HEK293 (cell line): ENCODE results near the gene ZDHHC3.
A peak's percentile ranks its signal among the peaks of the same experiment; 100 is the strongest.

ENCODE experiments used
- CTCF ChIA-PET: fragments of 350-600 bp; formaldehyde crosslinking; extraction: SDS; loops from one replicate; lab custom pipeline; 2021; ENCODE audit warnings: antibody characterized with exemption; lab: Yijun Ruan, JAX
- POLR2A ChIA-PET: fragments of 300-600 bp; formaldehyde crosslinking; extraction: SDS; loops from one replicate; lab custom pipeline; 2020; ENCODE audit warnings: antibody characterized with exemption, inconsistent platforms; lab: Yijun Ruan, JAX
- H3K27ac ChIP-seq: fragments of 200-500 bp; sonication (Bioruptor generic); 2 replicates; pipeline ENCODE4 v1.5.1; 2014; ENCODE audit warnings: low read depth, low read length, control low read depth, inconsistent platforms; ENCODE audit errors: extremely low read depth
- H3K36me3 ChIP-seq, 2 experiments: fragments of 200-500 bp in 1 of 2; sonication (Bioruptor generic) in 1 of 2; 1 replicate in 1 of 2; 2 replicates in 1 of 2; pipeline ENCODE4 v1.5.1; 2014 to 2017; ENCODE audit warnings: inconsistent platforms in 2 of 2, low read length in 2 of 2; ENCODE audit not compliant: control insufficient read depth in 2 of 2, insufficient read depth in 1 of 2
- H3K4me1 ChIP-seq: fragments of 200-500 bp; sonication (Bioruptor generic); 2 replicates; pipeline ENCODE4 v1.5.1; 2014; ENCODE audit warnings: mild to moderate bottlenecking, low read length, inconsistent platforms; ENCODE audit not compliant: control insufficient read depth, insufficient read depth
- H3K4me3 ChIP-seq: 2 replicates; pipeline ENCODE4 v1.5.1; 2011; ENCODE audit warnings: low read depth, mild to moderate bottlenecking, control low read depth, low read length, moderate library complexity
- H3K9me3 ChIP-seq: fragments of 200-500 bp; sonication (Bioruptor generic); 2 replicates; pipeline ENCODE4 v1.5.1; 2014; ENCODE audit warnings: low read depth, low read length, inconsistent platforms; ENCODE audit not compliant: control insufficient read depth, insufficient read depth
- KLF7 ChIP-seq: fragments of 450-650 bp; formaldehyde crosslinking; IDR thresholded peaks from 2 replicates; pipeline ENCODE4 v1.5.1; 2016; ENCODE audit warnings: missing biosample characterization, missing genetic modification characterization, borderline replicate concordance
- KLF9 ChIP-seq: fragments of 450-650 bp; formaldehyde crosslinking; IDR thresholded peaks from 2 replicates; pipeline ENCODE4 v1.5.1; 2016; ENCODE audit warnings: missing biosample characterization, missing genetic modification characterization, low read depth
- YY2 ChIP-seq: fragments of 450-650 bp; formaldehyde crosslinking; IDR thresholded peaks from 2 replicates; pipeline ENCODE4 v1.5.1; 2016; ENCODE audit warnings: missing biosample characterization, missing genetic modification characterization
- ZBTB48 ChIP-seq: fragments of 450-650 bp; formaldehyde crosslinking; IDR thresholded peaks from 2 replicates; pipeline ENCODE4 v1.5.1; 2016; ENCODE audit warnings: missing biosample characterization, missing genetic modification characterization
- ZBTB8A ChIP-seq: fragments of 450-650 bp; formaldehyde crosslinking; IDR thresholded peaks from 2 replicates; pipeline ENCODE4 v1.5.1; 2016; ENCODE audit warnings: missing biosample characterization, missing genetic modification characterization
- ZFP69B ChIP-seq: fragments of 450-650 bp; formaldehyde crosslinking; IDR thresholded peaks from 2 replicates; pipeline ENCODE4 v1.5.1; 2016; ENCODE audit warnings: missing biosample characterization, missing genetic modification characterization
- ZNF16 ChIP-seq: fragments of 450-650 bp; formaldehyde crosslinking; IDR thresholded peaks from 2 replicates; pipeline ENCODE4 v1.5.1; 2016; ENCODE audit warnings: low read depth, missing biosample characterization, missing genetic modification characterization
- ZNF184 ChIP-seq: fragments of 450-650 bp; IDR thresholded peaks from 2 replicates; pipeline ENCODE4 v1.5.1; 2018; ENCODE audit warnings: missing biosample characterization, mild to moderate bottlenecking, missing genetic modification characterization
- ZNF2 ChIP-seq: fragments of 450-650 bp; formaldehyde crosslinking; IDR thresholded peaks from 2 replicates; pipeline ENCODE4 v1.5.1; 2016; ENCODE audit warnings: missing biosample characterization, missing genetic modification characterization
- ZNF211 ChIP-seq: fragments of 450-650 bp; formaldehyde crosslinking; IDR thresholded peaks from 2 replicates; pipeline ENCODE4 v1.5.1; 2016; ENCODE audit warnings: low read depth, missing biosample characterization, missing genetic modification characterization
- ZNF221 ChIP-seq: fragments of 450-650 bp; formaldehyde crosslinking; IDR thresholded peaks from 2 replicates; pipeline ENCODE4 v1.5.1; 2017; ENCODE audit warnings: missing biosample characterization, missing genetic modification characterization, borderline replicate concordance
- ZNF274 ChIP-seq, 2 experiments: fragments of 200-500 bp in 1 of 2; fragments of 450-650 bp in 1 of 2; sonication (Bioruptor generic) in 1 of 2; formaldehyde crosslinking in 1 of 2; IDR thresholded peaks; 2 replicates each; pipeline versions ENCODE4 v1.5.1 to v1.6.1; 2014 to 2016; ENCODE audit warnings: borderline replicate concordance in 1 of 2, inconsistent platforms in 1 of 2, low read length in 1 of 2, missing biosample characterization in 1 of 2, missing genetic modification characterization in 1 of 2
- ZNF311 ChIP-seq: fragments of 450-650 bp; formaldehyde crosslinking; IDR thresholded peaks from 2 replicates; pipeline ENCODE4 v1.5.1; 2017; ENCODE audit warnings: missing biosample characterization, missing genetic modification characterization, borderline replicate concordance
- ZNF335 ChIP-seq: fragments of 450-650 bp; formaldehyde crosslinking; conservative IDR thresholded peaks from 2 replicates; pipeline ENCODE4 v1.5.1; 2016; ENCODE audit warnings: missing biosample characterization, missing genetic modification characterization
- ZNF391 ChIP-seq: fragments of 450-650 bp; formaldehyde crosslinking; IDR thresholded peaks from 2 replicates; pipeline ENCODE4 v1.5.1; 2016; ENCODE audit warnings: low read depth, missing biosample characterization, missing genetic modification characterization, borderline replicate concordance
- ZNF394 ChIP-seq: fragments of 450-650 bp; formaldehyde crosslinking; IDR thresholded peaks from 2 replicates; pipeline ENCODE4 v1.5.1; 2016; ENCODE audit warnings: missing biosample characterization, missing genetic modification characterization, mild to moderate bottlenecking, moderate library complexity, borderline replicate concordance
- ZNF426 ChIP-seq: fragments of 450-650 bp; formaldehyde crosslinking; IDR thresholded peaks from 2 replicates; pipeline ENCODE4 v1.5.1; 2017; ENCODE audit warnings: missing biosample characterization, missing genetic modification characterization, mild to moderate bottlenecking, inconsistent platforms, moderate library complexity
- ZNF544 ChIP-seq: fragments of 450-650 bp; formaldehyde crosslinking; IDR thresholded peaks from 2 replicates; pipeline ENCODE4 v1.5.0; 2017; ENCODE audit warnings: missing biosample characterization, missing genetic modification characterization
- ZNF571 ChIP-seq: fragments of 450-650 bp; formaldehyde crosslinking; IDR thresholded peaks from 2 replicates; pipeline ENCODE4 v1.5.0; 2017; ENCODE audit warnings: missing biosample characterization, missing genetic modification characterization
- ZNF600 ChIP-seq: fragments of 450-650 bp; formaldehyde crosslinking; IDR thresholded peaks from 2 replicates; pipeline ENCODE4 v1.5.1; 2016; ENCODE audit warnings: missing biosample characterization, missing genetic modification characterization
- ZNF624 ChIP-seq: fragments of 450-650 bp; formaldehyde crosslinking; IDR thresholded peaks from 2 replicates; pipeline ENCODE4 v1.5.1; 2017; ENCODE audit warnings: missing biosample characterization, missing genetic modification characterization
- ZNF677 ChIP-seq: fragments of 450-650 bp; IDR thresholded peaks from 2 replicates; pipeline ENCODE4 v1.5.0; 2018; ENCODE audit warnings: missing biosample characterization, mild to moderate bottlenecking, missing genetic modification characterization, moderate library complexity
- ZNF747 ChIP-seq: fragments of 450-650 bp; formaldehyde crosslinking; IDR thresholded peaks from 2 replicates; pipeline ENCODE4 v1.5.1; 2016; ENCODE audit warnings: missing biosample characterization, missing genetic modification characterization
- ZNF76 ChIP-seq: fragments of 450-650 bp; formaldehyde crosslinking; IDR thresholded peaks from 2 replicates; pipeline ENCODE4; 2016; ENCODE audit warnings: low read depth, missing biosample characterization, missing genetic modification characterization, borderline replicate concordance
- TF ChIP-seq, protein P1 (sequence below): fragments of 450-650 bp; formaldehyde crosslinking; IDR thresholded peaks from 2 replicates; pipeline ENCODE4 v1.5.1; 2016; ENCODE audit warnings: missing biosample characterization, missing genetic modification characterization
- TF ChIP-seq, protein P2 (sequence below): fragments of 450-650 bp; formaldehyde crosslinking; IDR thresholded peaks from 2 replicates; pipeline ENCODE4 v1.5.1; 2016; ENCODE audit warnings: missing biosample characterization, missing genetic modification characterization
- TF ChIP-seq, protein P3 (sequence below): fragments of 450-650 bp; formaldehyde crosslinking; IDR thresholded peaks from 2 replicates; pipeline ENCODE4 v1.5.1; 2016; ENCODE audit warnings: missing biosample characterization, missing genetic modification characterization
- TF ChIP-seq, protein P4 (sequence below): fragments of 450-650 bp; formaldehyde crosslinking; IDR thresholded peaks from 2 replicates; pipeline ENCODE4 v1.5.1; 2017; ENCODE audit warnings: missing biosample characterization, missing genetic modification characterization

The ZDHHC3 gene

DNA sequence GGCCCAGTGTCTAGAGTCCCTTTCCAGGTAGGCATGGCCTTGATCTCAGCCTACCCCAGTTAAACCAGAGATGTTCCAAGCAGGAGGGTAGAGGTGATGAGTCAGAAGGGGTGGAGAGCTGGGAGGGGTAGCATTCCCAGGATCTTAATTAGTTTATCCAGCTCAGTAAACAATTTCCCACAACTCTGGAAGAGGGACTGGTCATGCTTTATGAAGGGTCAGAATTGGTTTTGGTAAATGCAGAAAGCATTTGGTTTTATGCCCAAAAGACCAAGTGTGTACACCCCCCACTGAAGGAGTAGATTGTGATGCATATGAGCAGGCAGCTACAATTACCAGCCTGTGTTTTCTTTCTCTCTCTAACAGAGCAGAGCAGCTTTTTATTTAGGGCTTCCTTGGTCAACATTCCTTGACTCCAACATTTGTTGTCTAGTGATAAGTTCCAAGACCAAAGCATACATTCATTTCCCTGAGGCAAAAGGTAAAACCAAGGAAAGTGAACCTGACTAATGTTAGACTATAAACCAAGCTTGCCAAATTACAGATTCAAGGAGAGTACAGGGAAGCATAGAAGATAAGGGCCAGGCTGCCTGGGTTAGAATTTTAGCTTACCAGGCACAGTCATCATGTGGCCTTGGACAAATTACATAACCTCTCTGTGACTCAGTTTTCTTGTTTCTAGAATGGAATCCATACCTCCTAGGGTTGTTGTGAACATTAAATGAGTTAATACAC is 17.7 kb upstream of the ZDHHC3 start:
- Histone ChIP-seq H3K4me3 (no peak overlapping the region), H3K4me1 (peaks cover 18% of the 10 kb centered on the region), H3K27ac (peak overlapping the region; percentile 0; the same call in 1 of the 2 replicates), H3K36me3 (peaks cover 0 to 63% of the 10 kb centered on the region in 2 experiments; a peak in 1 of 3 replicates), H3K9me3 (no peaks in the 10 kb centered on the region)
- ChIA-PET POLR2A (interaction anchor here (0.6 kb wide), 1 partner anchor 27 kb away, joined by 3 read pairs; no protein-coding TSS in a partner anchor), CTCF (interaction anchor here (0.6 to 1.6 kb wide), 6 partner anchors 9 to 1584 kb away, joined by 3 read pairs; no protein-coding TSS in a partner anchor)
- TF ChIP-seq ZNF221 (no peak), ZNF76 (tag by site-specific recombination) (no peak), ZNF16 (no peak), ZNF624 (tag by site-specific recombination) (no peak), ZFP69B (tag by site-specific recombination) (peak; percentile 58; the same call in 1 of the 2 replicates), ZNF426 (tag by site-specific recombination) (no peak), ZNF600 (tag by site-specific recombination) (0 out of 2 replicates have a peak, but pooled peaks have one; percentile 33), ZNF2 (tag by site-specific recombination) (no peak), ZNF184 (no peak), ZNF747 (no peak), ZNF335 (tag by site-specific recombination) (no peak), ZNF391 (no peak), ZNF311 (tag by site-specific recombination) (no peak), ZNF544 (tag by site-specific recombination) (no peak), ZNF211 (tag by site-specific recombination) (no peak), ZBTB8A (tag by site-specific recombination) (no peak), ZNF274 (IDR thresholded peaks at IDR 0.05; ENCODE audit: low read length) (no peak), ZNF274 (tag by site-specific recombination; IDR thresholded peaks at IDR 0.05; ENCODE audit: borderline replicate concordance) (no peak), ZNF394 (tag by site-specific recombination) (no peak), ZBTB48 (tag by site-specific recombination) (no peak), ZNF571 (no peak), KLF9 (tag by site-specific recombination) (no peak), ZNF677 (tag by site-specific recombination) (no peak), YY2 (tag by site-specific recombination) (no peak), KLF7 (no peak)
- TF ChIP-seq, protein P1, sequence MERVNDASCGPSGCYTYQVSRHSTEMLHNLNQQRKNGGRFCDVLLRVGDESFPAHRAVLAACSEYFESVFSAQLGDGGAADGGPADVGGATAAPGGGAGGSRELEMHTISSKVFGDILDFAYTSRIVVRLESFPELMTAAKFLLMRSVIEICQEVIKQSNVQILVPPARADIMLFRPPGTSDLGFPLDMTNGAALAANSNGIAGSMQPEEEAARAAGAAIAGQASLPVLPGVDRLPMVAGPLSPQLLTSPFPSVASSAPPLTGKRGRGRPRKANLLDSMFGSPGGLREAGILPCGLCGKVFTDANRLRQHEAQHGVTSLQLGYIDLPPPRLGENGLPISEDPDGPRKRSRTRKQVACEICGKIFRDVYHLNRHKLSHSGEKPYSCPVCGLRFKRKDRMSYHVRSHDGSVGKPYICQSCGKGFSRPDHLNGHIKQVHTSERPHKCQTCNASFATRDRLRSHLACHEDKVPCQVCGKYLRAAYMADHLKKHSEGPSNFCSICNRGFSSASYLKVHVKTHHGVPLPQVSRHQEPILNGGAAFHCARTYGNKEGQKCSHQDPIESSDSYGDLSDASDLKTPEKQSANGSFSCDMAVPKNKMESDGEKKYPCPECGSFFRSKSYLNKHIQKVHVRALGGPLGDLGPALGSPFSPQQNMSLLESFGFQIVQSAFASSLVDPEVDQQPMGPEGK (tag by site-specific recombination), result 0 out of 2 replicates have a peak, but pooled peaks have one; percentile 26
- TF ChIP-seq, protein P2, sequence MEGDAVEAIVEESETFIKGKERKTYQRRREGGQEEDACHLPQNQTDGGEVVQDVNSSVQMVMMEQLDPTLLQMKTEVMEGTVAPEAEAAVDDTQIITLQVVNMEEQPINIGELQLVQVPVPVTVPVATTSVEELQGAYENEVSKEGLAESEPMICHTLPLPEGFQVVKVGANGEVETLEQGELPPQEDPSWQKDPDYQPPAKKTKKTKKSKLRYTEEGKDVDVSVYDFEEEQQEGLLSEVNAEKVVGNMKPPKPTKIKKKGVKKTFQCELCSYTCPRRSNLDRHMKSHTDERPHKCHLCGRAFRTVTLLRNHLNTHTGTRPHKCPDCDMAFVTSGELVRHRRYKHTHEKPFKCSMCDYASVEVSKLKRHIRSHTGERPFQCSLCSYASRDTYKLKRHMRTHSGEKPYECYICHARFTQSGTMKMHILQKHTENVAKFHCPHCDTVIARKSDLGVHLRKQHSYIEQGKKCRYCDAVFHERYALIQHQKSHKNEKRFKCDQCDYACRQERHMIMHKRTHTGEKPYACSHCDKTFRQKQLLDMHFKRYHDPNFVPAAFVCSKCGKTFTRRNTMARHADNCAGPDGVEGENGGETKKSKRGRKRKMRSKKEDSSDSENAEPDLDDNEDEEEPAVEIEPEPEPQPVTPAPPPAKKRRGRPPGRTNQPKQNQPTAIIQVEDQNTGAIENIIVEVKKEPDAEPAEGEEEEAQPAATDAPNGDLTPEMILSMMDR (tag by site-specific recombination), result no peak
- TF ChIP-seq, protein P3, sequence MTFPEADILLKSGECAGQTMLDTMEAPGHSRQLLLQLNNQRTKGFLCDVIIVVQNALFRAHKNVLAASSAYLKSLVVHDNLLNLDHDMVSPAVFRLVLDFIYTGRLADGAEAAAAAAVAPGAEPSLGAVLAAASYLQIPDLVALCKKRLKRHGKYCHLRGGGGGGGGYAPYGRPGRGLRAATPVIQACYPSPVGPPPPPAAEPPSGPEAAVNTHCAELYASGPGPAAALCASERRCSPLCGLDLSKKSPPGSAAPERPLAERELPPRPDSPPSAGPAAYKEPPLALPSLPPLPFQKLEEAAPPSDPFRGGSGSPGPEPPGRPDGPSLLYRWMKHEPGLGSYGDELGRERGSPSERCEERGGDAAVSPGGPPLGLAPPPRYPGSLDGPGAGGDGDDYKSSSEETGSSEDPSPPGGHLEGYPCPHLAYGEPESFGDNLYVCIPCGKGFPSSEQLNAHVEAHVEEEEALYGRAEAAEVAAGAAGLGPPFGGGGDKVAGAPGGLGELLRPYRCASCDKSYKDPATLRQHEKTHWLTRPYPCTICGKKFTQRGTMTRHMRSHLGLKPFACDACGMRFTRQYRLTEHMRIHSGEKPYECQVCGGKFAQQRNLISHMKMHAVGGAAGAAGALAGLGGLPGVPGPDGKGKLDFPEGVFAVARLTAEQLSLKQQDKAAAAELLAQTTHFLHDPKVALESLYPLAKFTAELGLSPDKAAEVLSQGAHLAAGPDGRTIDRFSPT (tag by site-specific recombination), result no peak
- TF ChIP-seq, protein P4, sequence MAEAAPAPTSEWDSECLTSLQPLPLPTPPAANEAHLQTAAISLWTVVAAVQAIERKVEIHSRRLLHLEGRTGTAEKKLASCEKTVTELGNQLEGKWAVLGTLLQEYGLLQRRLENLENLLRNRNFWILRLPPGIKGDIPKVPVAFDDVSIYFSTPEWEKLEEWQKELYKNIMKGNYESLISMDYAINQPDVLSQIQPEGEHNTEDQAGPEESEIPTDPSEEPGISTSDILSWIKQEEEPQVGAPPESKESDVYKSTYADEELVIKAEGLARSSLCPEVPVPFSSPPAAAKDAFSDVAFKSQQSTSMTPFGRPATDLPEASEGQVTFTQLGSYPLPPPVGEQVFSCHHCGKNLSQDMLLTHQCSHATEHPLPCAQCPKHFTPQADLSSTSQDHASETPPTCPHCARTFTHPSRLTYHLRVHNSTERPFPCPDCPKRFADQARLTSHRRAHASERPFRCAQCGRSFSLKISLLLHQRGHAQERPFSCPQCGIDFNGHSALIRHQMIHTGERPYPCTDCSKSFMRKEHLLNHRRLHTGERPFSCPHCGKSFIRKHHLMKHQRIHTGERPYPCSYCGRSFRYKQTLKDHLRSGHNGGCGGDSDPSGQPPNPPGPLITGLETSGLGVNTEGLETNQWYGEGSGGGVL, result peak; percentile 58
